B cell (primary cell): ENCODE measurements around the gene CLRN1.

Experiments
- CTCF ChIP-seq: fragments of 200-600 bp; IDR thresholded peaks from one replicate; pipeline ENCODE4 v1.8.0; 2022; ENCODE audit warnings: antibody characterized with exemption, mild to moderate bottlenecking
- EZH2 ChIP-seq: IDR thresholded peaks from 2 replicates; pipeline ENCODE4 v1.6.1; 2012; ENCODE audit warnings: borderline replicate concordance, low read depth, mild to moderate bottlenecking, moderate library complexity, low read length; ENCODE audit not compliant: insufficient read depth, poor library complexity, severe bottlenecking

GRCh38 chr3:150942221-150942620, 30.3 kb downstream of the CLRN1 start:
- no peak for TF ChIP-seq CTCF
- TF ChIP-seq EZH2, result no peak
